SK-N-DZ (cell line): ENCODE results near the gene TRIM31.

Source experiments
- DNase-seq: peaks from one replicate; pipeline ENCODE4 v3.0.0-alpha.2; 2015; ENCODE audit warnings: low spot score

TRIM31 gene

DNA sequence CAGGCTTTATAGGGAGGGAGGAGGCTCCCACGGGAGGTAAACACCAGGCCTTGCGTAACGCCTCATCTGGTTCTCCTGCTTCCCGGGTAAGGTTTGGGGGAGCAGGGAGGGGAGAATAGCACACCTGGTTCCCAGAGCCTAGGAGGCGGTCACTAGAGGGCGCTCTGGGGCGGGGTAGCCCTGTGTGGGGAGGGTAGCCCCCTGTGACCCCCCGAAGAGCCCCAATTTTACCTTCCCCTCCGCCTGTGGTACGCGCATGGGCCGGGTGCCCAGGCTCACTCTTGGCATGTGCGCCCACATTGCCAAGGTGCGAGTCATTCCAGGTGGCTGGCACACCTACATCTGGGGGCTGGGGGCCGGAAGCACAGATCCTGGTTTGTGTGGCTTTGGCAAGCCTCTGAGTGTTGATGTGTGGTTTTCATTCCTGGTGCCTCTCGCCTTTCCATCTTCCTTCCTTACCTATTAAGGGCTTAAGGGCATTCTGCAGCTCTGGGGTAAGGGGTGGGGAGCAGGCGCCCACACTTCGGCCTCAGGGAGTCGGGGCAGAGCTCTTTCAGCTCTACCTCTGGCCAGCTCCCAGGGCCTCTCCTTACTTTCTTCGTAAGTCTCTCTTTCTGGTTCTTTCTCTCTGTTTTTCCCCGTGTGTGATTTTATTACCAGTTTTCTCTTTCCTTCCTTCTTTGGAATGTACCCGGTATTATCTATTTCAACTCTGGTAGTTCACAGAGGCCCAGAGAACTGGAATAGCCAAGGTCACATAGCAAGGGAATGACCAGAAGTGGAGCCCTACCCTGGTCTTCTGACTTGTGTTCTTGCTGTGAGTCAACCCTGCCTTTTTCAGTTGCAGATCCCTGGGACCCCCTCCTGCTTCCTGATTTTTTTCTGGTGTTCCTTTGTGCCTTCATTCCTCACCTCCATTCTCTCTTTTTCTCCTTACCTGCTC, 36.8 kb downstream of the TRIM31 start:
- DNase-seq = no peak

DNA sequence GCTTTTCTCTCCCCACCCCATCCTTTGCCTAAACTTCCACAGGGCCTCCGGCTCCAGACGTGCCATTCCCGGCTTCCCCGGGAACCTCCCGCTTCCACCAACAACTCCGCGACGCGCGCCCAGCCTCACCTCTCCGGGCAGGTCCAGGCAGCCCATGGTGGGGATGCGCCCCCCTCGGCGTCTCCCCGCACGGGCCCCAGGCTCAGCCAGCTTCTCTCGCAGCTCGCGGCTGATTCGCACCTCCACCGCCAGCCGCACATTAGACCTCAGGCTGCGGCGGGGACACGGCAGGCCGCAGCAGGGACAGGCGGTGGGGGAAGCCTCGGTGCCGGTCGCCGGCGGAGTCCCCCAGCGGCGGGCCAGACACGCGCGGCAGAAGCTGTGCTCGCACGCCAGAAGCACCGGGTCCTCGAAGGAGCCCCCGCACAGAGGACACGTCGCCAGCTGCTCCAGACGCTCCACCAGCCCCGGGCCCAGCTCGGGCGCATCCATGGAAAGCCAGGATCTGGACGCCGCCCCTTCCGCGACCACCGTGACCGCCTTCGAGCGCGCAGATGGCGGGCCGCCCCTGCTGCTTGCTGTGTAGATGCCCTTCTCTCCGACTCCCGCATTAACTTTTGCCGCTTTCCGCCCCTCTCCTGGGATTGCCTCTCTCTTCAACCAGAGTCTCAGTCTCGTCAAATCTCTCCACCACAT, 37.6 kb downstream of the TRIM31 start, which contains the start of gene RNF39:
Gene RNF39, minus strand, starts transcription at position 676 of the 696 bp plus-strand sequence. Its CDS starts 184 bp downstream, at position 492.
- DNase-seq = peak; percentile 23

DNA sequence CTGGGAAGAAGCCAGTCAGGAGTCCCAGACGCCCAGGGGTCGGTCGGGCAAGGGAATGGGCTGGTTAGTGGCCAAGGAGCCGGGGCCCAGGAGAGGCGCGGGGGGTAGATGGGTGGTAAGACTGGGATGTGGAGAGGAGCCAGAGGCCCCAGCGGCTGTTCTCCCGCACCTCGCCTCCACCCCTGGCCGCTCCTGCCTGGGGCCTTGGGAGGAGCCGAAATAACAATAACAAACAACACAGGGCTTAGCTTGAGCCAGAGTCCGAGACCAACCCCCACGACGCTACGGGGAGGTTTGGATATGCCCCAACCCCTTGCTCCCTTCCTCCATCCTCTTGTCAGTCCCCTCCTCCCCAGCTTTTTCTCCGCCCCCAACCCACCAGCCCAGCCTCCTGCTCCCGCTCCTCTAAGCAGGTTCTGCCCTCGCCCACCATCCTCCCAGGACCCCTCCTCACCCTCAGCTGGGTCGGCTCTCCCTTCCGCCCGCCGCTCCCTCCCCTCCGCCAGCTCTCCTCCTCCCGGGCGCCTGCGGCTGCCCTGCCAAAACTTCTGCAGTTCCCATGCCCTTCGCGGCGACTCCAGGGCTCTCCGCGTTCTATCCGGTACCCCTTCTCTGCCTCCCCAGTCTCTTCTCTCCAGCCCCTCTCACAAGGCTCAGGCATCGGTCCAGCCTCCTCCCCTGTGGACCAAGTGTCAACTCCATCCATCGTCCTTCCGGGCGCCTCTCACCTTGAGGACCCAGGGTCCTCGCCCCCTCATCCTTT, 38.4 kb downstream of the TRIM31 start:
- DNase-seq = no peak

GRCh38 chr6:30073489-30074235, 39.2 kb downstream of the TRIM31 start:
- DNase-seq = no peak

DNA sequence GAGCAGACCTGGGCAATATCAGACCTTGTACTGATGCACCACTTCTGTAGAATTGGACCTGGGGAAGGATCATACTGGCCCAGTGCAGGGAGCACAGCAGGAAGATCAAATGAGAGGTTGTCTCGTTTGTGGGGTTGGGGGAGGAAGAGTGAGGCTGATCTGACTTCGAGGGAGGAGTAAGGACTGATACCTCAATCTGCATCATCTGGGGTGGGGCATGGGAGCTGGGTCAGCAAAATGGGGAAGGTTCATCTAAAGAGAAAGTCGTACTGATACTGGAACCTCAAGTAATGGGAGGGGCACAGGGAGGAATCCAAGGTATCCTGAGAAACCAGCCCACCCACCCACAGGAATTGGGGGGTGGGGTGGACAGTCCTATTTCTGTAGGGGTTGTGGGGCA, 41.0 kb downstream of the TRIM31 start:
- DNase-seq = no peak

GRCh38 chr6:30071081-30071818, 41.6 kb downstream of the TRIM31 start:
- DNase-seq = no peak

DNA sequence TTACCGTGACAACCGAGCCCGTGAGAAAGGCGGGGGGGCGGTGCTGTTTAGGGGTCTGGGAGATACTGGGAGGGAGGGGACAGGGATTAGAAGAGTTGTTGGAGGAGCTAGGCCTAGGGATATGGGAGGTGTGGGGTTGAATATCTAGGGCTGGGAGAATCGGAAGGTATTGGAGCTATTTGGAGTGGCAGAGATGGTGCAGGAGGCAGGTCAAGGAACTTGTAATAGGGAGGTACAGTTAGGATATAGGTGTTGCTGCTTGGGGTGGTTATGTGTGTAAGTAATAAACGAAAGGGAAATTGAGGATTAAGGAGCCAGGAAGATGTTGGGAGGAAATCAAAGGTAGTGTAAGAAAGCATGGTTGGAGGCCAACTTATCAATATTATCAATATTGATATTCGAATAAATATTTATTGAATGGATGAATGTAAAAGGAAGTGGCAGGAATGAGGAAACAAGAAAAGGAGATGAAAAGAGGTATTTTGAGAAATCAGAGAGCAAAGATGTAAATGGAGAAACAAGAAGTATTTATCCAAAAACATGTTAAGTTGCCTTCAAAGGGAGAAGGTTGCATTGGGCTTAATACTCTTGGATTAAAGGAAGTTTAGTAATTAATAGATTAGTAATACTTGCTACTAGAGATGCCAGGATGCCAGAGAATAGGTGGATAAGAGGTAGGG, 45.3 kb downstream of the TRIM31 start:
- DNase-seq = no peak

DNA sequence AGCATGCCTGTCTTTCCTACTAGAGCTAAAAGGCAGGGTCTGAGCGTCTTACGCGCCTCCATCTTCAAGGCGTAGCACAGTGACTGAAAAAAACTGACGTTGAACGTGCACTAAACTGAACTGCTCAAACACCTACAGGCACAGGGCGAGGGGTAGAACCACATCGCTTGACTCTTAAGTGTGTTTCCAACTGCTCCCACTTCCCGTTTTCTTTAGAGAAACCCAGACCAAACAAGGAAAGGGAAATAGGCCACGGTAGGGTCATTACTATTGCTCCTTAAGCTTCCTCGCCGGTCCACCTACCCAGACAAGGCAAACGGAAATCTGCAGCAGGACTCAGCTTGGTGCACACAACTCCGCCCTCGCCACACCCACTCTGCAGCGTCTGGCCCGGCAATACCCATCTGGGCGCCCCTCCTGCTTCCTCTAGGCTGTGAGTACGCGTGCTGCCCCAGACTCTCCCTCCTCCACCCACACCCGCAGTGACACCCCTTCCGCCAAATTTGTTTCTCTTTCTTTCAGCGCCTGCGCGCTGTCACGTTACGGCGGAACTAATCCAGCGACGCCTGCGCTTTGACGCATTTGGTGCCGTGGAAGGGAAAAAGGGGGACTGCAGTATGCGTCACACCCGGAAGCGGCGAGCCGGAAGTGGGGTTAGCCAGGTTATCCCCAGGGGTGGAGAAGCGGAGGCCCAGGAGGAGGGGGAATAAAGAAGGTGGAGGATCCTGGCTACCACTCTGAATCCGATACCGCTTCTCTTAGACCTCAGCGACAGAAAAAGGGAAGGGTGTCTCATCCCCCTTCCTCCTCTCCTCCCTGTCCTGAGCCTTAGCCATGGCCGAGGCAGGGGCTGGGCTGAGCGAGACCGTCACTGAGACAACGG, 46.1 kb downstream of the TRIM31 start, which contains the start of gene PPP1R11:
Gene PPP1R11, plus strand, starts transcription at position 622 of the 883 bp plus-strand sequence. Its CDS starts 213 bp downstream, at position 835.
- DNase-seq = peak; percentile 99

DNA sequence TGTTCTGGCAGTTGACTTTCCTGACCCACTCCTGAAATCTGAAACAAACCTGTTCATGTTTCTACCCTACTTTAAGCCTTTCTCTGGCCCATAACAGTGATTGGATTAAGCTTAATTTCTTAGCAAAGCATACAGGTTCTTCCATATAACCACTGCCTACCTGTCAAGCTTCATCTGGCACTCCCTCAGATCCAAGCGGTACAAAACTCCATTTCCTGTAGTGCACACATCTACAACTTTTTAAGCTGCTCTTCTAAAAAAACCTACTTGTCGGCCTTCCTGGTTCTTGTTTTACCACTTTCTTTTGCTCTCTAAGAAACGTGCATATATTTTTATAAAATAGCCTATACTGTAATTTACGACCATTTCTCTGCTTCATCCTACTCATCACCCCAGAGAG, 46.8 kb downstream of the TRIM31 start:
- DNase-seq = no peak

GRCh38 chr6:30063315-30063714, 49.6 kb downstream of the TRIM31 start:
- DNase-seq = no peak

DNA sequence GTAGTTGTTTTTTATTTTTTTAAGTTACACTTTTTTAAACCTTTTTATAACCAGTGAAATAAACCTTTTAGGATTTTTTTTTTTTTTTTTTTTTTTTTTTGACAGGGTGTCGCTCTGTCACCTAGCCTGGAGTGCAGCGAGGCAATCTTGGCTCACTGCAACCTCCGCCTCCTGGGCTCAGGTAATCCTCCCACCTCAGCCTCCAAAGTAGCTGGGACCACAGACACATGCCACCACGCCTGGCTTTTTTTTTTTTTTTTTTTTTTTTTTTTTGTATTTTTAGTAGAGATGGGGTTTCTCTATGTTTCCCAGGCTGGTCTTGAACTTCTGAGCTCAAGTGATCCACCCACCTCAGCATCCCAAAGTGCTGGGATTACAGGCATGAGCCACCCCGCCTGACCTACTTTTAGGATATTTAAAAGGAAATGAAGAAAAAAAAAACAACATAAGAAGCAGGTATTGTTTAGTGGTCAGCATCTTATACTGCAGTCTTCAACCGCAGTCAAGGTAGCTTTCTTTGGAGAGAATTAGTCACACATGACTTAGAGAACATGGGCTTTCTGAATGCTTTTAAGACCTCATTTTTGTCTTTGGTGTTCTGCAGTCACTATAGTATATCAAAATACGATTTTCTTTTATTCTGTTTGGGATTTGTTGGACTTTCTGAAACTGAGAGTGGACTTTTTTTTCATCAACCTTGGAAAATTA, 50.3 kb downstream of the TRIM31 start:
- no peak for DNase-seq

- peak; percentile 49 for DNase-seq
Measured at GRCh38 chr6:30061858-30062458, 50.9 kb downstream of the TRIM31 start.

- DNase-seq = peak; percentile 95
Measured at GRCh38 chr6:30061092-30061857, 51.6 kb downstream of the TRIM31 start, which contains the start of gene POLR1H. POLR1H (plus strand) TSS chr6:30061265; CDS start chr6:30061525, 260 bp downstream.

GRCh38 chr6:30060606-30061091, 52.2 kb downstream of the TRIM31 start:
- DNase-seq = peak; percentile 22

DNA sequence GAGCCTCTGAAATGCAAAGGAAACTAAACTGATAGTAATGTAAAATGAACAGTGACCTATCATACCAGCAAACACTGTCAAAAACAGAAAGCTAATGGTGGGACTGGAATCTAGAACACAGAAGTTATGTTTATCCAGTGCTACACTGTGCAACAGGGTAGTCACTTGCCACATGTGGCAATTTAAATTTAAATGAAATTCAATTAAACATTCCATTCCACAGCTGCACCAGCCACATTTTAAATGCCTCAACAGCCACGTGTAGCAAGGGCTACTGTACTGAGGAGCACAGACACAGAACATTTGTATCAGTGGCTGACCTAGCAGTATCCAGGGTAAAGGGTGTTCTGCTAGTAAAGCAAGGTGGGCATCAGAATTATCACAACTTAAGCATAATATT, 57.4 kb downstream of the TRIM31 start:
- no peak for DNase-seq

- no peak for DNase-seq
Measured at GRCh38 chr6:30053682-30054081, 59.2 kb downstream of the TRIM31 start.
